ENCODE results near the gene ROR1.

ROR1 gene

GRCh38 chr1:63747445-63747844 is 26.4 kb upstream of the ROR1 start:
- no peaks in the 10 kb centered on the region for H3K4me1 ChIP-seq (ENCODE audit: insufficient read depth, low read length)
- H3K79me2 ChIP-seq (ENCODE audit: insufficient read depth, low read length), result no peaks in the 10 kb centered on the region
- H3K27ac ChIP-seq (ENCODE audit: low read length), result no peak overlapping the region
- H3K4me2 ChIP-seq (ENCODE audit: insufficient read depth, low read length), result no peak overlapping the region
- ATAC-seq (ENCODE audit: insufficient read depth, low read depth), result no peak
- no peaks in the 10 kb centered on the region for H3K27me3 ChIP-seq (ENCODE audit: insufficient read depth, low read length, poor library complexity)
- no peaks in the 10 kb centered on the region for H4K20me1 ChIP-seq (ENCODE audit: insufficient read depth, low read length)
- H3K4me3 ChIP-seq (ENCODE audit: low read depth in 1 of 2, low read length in 2 of 2), result no peak overlapping the region
- TF ChIP-seq EZH2 (IDR thresholded peaks at IDR 0.05; ENCODE audit: borderline replicate concordance, low read depth, low read length, severe bottlenecking) (no peak), CTCF (IDR thresholded peaks at IDR 0.05; ENCODE audit: borderline replicate concordance, extremely low read depth, low read length, poor library complexity, severe bottlenecking) (no peak)
- no peaks in the 10 kb centered on the region for H3K9me3 ChIP-seq (ENCODE audit: insufficient read depth, low read length, severe bottlenecking)
- no peak for DNase-seq
- no peak overlapping the region for H2AFZ ChIP-seq (ENCODE audit: low read depth, low read length)
- H3K9ac ChIP-seq (ENCODE audit: low read depth, low read length), result no peak overlapping the region
- no peaks in the 10 kb centered on the region for H3K36me3 ChIP-seq (ENCODE audit: insufficient read depth, low read length)

- Histone ChIP-seq H4K20me1 (ENCODE audit: insufficient read depth, low read length) (no peaks in the 10 kb centered on the region), H3K27me3 (ENCODE audit: insufficient read depth, low read length, poor library complexity) (no peaks in the 10 kb centered on the region), H3K4me2 (ENCODE audit: insufficient read depth, low read length) (no peak overlapping the region), H3K4me1 (ENCODE audit: insufficient read depth, low read length) (no peaks in the 10 kb centered on the region), H3K9ac (ENCODE audit: low read depth, low read length) (no peak overlapping the region), H2AFZ (ENCODE audit: low read depth, low read length) (no peak overlapping the region), H3K9me3 (ENCODE audit: insufficient read depth, low read length, severe bottlenecking) (no peaks in the 10 kb centered on the region), H3K27ac (ENCODE audit: low read length) (no peak overlapping the region), H3K4me3 (ENCODE audit: low read depth in 1 of 2, low read length in 2 of 2) (no peak overlapping the region), H3K36me3 (ENCODE audit: insufficient read depth, low read length) (no peaks in the 10 kb centered on the region), H3K79me2 (ENCODE audit: insufficient read depth, low read length) (no peaks in the 10 kb centered on the region)
- DNase-seq, result no peak
- ATAC-seq (ENCODE audit: insufficient read depth, low read depth), result no peak
- TF ChIP-seq CTCF (IDR thresholded peaks at IDR 0.05; ENCODE audit: borderline replicate concordance, extremely low read depth, low read length, poor library complexity, severe bottlenecking) (no peak), EZH2 (IDR thresholded peaks at IDR 0.05; ENCODE audit: borderline replicate concordance, low read depth, low read length, severe bottlenecking) (no peak)
These were observed 25.7 kb upstream of the ROR1 start for GRCh38 chr1:63748046-63748580.

GRCh38 chr1:63748641-63749040 is 25.2 kb upstream of the ROR1 start:
- Histone ChIP-seq H3K27me3 (ENCODE audit: insufficient read depth, low read length, poor library complexity) (no peaks in the 10 kb centered on the region), H3K79me2 (ENCODE audit: insufficient read depth, low read length) (no peaks in the 10 kb centered on the region), H2AFZ (ENCODE audit: low read depth, low read length) (no peak overlapping the region), H4K20me1 (ENCODE audit: insufficient read depth, low read length) (no peaks in the 10 kb centered on the region), H3K9me3 (ENCODE audit: insufficient read depth, low read length, severe bottlenecking) (no peaks in the 10 kb centered on the region), H3K27ac (ENCODE audit: low read length) (no peak overlapping the region), H3K4me2 (ENCODE audit: insufficient read depth, low read length) (no peak overlapping the region), H3K9ac (ENCODE audit: low read depth, low read length) (no peak overlapping the region), H3K4me3 (ENCODE audit: low read depth in 1 of 2, low read length in 2 of 2) (no peak overlapping the region), H3K36me3 (ENCODE audit: insufficient read depth, low read length) (no peaks in the 10 kb centered on the region), H3K4me1 (ENCODE audit: insufficient read depth, low read length) (no peaks in the 10 kb centered on the region)
- ATAC-seq (ENCODE audit: insufficient read depth, low read depth), result no peak
- no peak for TF ChIP-seq CTCF (IDR thresholded peaks at IDR 0.05; ENCODE audit: borderline replicate concordance, extremely low read depth, low read length, poor library complexity, severe bottlenecking)
- no peak for TF ChIP-seq EZH2 (IDR thresholded peaks at IDR 0.05; ENCODE audit: borderline replicate concordance, low read depth, low read length, severe bottlenecking)
- no peak for DNase-seq

- Histone ChIP-seq H3K4me1 (ENCODE audit: insufficient read depth, low read length) (no peaks in the 10 kb centered on the region), H3K27ac (ENCODE audit: low read length) (no peak overlapping the region), H3K79me2 (ENCODE audit: insufficient read depth, low read length) (no peaks in the 10 kb centered on the region), H3K4me3 (ENCODE audit: low read depth in 1 of 2, low read length in 2 of 2) (no peak overlapping the region), H3K4me2 (ENCODE audit: insufficient read depth, low read length) (no peak overlapping the region), H3K36me3 (ENCODE audit: insufficient read depth, low read length) (no peaks in the 10 kb centered on the region), H4K20me1 (ENCODE audit: insufficient read depth, low read length) (no peaks in the 10 kb centered on the region), H3K27me3 (ENCODE audit: insufficient read depth, low read length, poor library complexity) (no peaks in the 10 kb centered on the region), H3K9me3 (ENCODE audit: insufficient read depth, low read length, severe bottlenecking) (no peaks in the 10 kb centered on the region), H2AFZ (ENCODE audit: low read depth, low read length) (no peak overlapping the region), H3K9ac (ENCODE audit: low read depth, low read length) (no peak overlapping the region)
- no peak for DNase-seq
- no peak for ATAC-seq (ENCODE audit: insufficient read depth, low read depth)
- TF ChIP-seq CTCF (IDR thresholded peaks at IDR 0.05; ENCODE audit: borderline replicate concordance, extremely low read depth, low read length, poor library complexity, severe bottlenecking) (no peak), EZH2 (IDR thresholded peaks at IDR 0.05; ENCODE audit: borderline replicate concordance, low read depth, low read length, severe bottlenecking) (no peak)
These were observed 23.1 kb upstream of the ROR1 start for GRCh38 chr1:63750721-63751120.
